ENCODE measurements around the gene ZNF462.
A peak's percentile ranks its signal among the peaks of the same experiment; 100 is the strongest.

ZNF462 gene

GRCh38 chr9:107025260-107026035 is 162.5 kb downstream of the ZNF462 start:
- no peaks in the 10 kb centered on the region for H3K36me3 ChIP-seq (ENCODE audit: insufficient read depth, low read depth, low read length)
- no peak overlapping the region for H3K4me3 ChIP-seq (ENCODE audit: low read length)
- H3K9me3 ChIP-seq (ENCODE audit: insufficient read depth, low read depth, low read length) = peaks cover 15% of the 10 kb centered on the region
- no peak overlapping the region for H3K27ac ChIP-seq (ENCODE audit: low read length)
- H3K4me1 ChIP-seq (ENCODE audit: insufficient read depth, low read length) = no peaks in the 10 kb centered on the region
- H3K9ac ChIP-seq (ENCODE audit: low read depth, low read length) = no peak overlapping the region
- no peaks in the 10 kb centered on the region for H3K27me3 ChIP-seq (ENCODE audit: insufficient read depth, low read length)

DNA sequence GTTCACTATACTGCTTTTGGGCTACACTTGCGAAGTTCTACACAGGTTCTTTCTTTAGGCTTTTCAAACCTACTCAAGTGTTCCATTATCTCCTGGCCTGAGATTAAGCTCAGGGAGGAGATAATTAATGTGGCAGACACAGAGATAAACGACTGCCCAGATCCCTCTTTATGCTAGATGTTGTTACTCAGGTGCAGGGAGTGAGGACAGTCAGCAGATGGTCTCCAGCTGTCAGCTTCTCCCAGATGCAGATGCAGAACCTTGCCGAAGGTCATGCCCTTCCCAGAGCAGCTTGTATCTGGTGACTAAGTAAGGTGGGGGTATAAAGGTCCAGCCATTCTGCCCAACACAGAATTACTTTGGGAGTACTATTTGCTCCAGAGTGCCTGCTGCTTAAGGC is 166.2 kb downstream of the ZNF462 start:
- Histone ChIP-seq H3K9ac (ENCODE audit: low read depth, low read length) (no peak overlapping the region), H3K36me3 (ENCODE audit: insufficient read depth, low read depth, low read length) (no peaks in the 10 kb centered on the region), H3K9me3 (ENCODE audit: insufficient read depth, low read depth, low read length) (peaks cover 15% of the 10 kb centered on the region), H3K27me3 (ENCODE audit: insufficient read depth, low read length) (no peaks in the 10 kb centered on the region), H3K27ac (ENCODE audit: low read length) (no peak overlapping the region), H3K4me1 (ENCODE audit: insufficient read depth, low read length) (no peaks in the 10 kb centered on the region), H3K4me3 (ENCODE audit: low read length) (no peak overlapping the region)

GRCh38 chr9:107033966-107034365 is 171.0 kb downstream of the ZNF462 start:
- Histone ChIP-seq H3K4me1 (ENCODE audit: insufficient read depth, low read length) (no peaks in the 10 kb centered on the region), H3K9ac (ENCODE audit: low read depth, low read length) (no peak overlapping the region), H3K36me3 (ENCODE audit: insufficient read depth, low read depth, low read length) (no peaks in the 10 kb centered on the region), H3K9me3 (ENCODE audit: insufficient read depth, low read depth, low read length) (no peaks in the 10 kb centered on the region), H3K27me3 (ENCODE audit: insufficient read depth, low read length) (no peaks in the 10 kb centered on the region), H3K27ac (ENCODE audit: low read length) (no peak overlapping the region), H3K4me3 (ENCODE audit: low read length) (no peak overlapping the region)

GRCh38 chr9:107034831-107035230 is 171.9 kb downstream of the ZNF462 start:
- no peak overlapping the region for H3K9ac ChIP-seq (ENCODE audit: low read depth, low read length)
- H3K27ac ChIP-seq (ENCODE audit: low read length) = no peak overlapping the region
- H3K4me1 ChIP-seq (ENCODE audit: insufficient read depth, low read length) = no peaks in the 10 kb centered on the region
- H3K4me3 ChIP-seq (ENCODE audit: low read length) = no peak overlapping the region
- H3K27me3 ChIP-seq (ENCODE audit: insufficient read depth, low read length) = no peaks in the 10 kb centered on the region
- no peaks in the 10 kb centered on the region for H3K9me3 ChIP-seq (ENCODE audit: insufficient read depth, low read depth, low read length)
- H3K36me3 ChIP-seq (ENCODE audit: insufficient read depth, low read depth, low read length) = no peaks in the 10 kb centered on the region

- Histone ChIP-seq H3K27me3 (ENCODE audit: insufficient read depth, low read length) (no peaks in the 10 kb centered on the region), H3K36me3 (ENCODE audit: insufficient read depth, low read depth, low read length) (no peaks in the 10 kb centered on the region), H3K9me3 (ENCODE audit: insufficient read depth, low read depth, low read length) (no peaks in the 10 kb centered on the region), H3K27ac (ENCODE audit: low read length) (no peak overlapping the region), H3K9ac (ENCODE audit: low read depth, low read length) (no peak overlapping the region), H3K4me3 (ENCODE audit: low read length) (no peak overlapping the region), H3K4me1 (ENCODE audit: insufficient read depth, low read length) (no peaks in the 10 kb centered on the region)
These were observed 173.4 kb downstream of the ZNF462 start for GRCh38 chr9:107036367-107036766.

DNA sequence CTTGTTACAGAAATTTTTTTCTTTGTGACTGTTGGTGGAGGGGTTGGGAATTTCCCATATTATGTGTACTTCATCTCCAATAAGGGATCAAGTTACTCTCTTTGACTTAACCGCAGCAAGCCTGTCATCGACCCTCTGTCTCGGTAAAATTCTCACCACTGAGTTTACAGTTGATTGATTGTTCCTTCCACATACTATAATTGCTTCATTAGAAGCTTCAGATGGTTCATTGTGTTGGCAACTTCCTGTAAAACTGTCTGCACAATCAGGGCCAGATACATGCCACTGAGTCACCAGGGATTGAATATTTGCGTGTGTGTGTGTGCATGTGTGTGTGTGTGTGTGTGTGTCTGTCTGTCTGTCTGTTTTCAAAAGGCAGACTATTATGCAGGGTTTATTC is 176.6 kb downstream of the ZNF462 start:
- no peak overlapping the region for H3K27ac ChIP-seq (ENCODE audit: low read length)
- no peak overlapping the region for H3K9ac ChIP-seq (ENCODE audit: low read depth, low read length)
- H3K27me3 ChIP-seq (ENCODE audit: insufficient read depth, low read length) = no peaks in the 10 kb centered on the region
- no peaks in the 10 kb centered on the region for H3K4me1 ChIP-seq (ENCODE audit: insufficient read depth, low read length)
- no peaks in the 10 kb centered on the region for H3K9me3 ChIP-seq (ENCODE audit: insufficient read depth, low read depth, low read length)
- no peak overlapping the region for H3K4me3 ChIP-seq (ENCODE audit: low read length)
- no peaks in the 10 kb centered on the region for H3K36me3 ChIP-seq (ENCODE audit: insufficient read depth, low read depth, low read length)

DNA sequence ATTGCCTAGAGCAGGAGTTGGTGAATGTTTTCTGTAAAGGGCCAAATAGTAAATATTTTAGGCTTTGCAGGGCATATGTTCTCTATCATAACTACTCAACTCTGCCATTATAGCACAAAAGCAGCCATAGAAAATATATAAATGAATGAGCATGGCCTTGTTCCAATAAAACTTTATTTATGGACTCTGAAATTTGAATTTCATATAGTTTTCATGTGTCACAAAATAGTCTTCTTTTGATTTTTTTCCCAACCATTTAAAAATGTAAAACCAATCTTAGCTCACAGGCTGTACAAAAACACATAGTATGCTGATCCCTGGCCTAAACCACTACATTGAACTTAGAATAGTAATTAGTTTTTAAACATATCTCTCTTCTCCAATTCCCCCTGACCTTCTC is 179.6 kb downstream of the ZNF462 start:
- H3K4me1 ChIP-seq (ENCODE audit: insufficient read depth, low read length) = no peaks in the 10 kb centered on the region
- H3K4me3 ChIP-seq (ENCODE audit: low read length) = no peak overlapping the region
- H3K9me3 ChIP-seq (ENCODE audit: insufficient read depth, low read depth, low read length) = no peaks in the 10 kb centered on the region
- H3K27ac ChIP-seq (ENCODE audit: low read length) = no peak overlapping the region
- no peaks in the 10 kb centered on the region for H3K27me3 ChIP-seq (ENCODE audit: insufficient read depth, low read length)
- no peaks in the 10 kb centered on the region for H3K36me3 ChIP-seq (ENCODE audit: insufficient read depth, low read depth, low read length)
- H3K9ac ChIP-seq (ENCODE audit: low read depth, low read length) = no peak overlapping the region

- Histone ChIP-seq H3K27ac (ENCODE audit: low read length) (no peak overlapping the region), H3K4me3 (ENCODE audit: low read length) (no peak overlapping the region), H3K9ac (ENCODE audit: low read depth, low read length) (no peak overlapping the region), H3K27me3 (ENCODE audit: insufficient read depth, low read length) (no peaks in the 10 kb centered on the region), H3K36me3 (ENCODE audit: insufficient read depth, low read depth, low read length) (no peaks in the 10 kb centered on the region), H3K4me1 (ENCODE audit: insufficient read depth, low read length) (no peaks in the 10 kb centered on the region; the same call in 1 of the 2 replicates), H3K9me3 (ENCODE audit: insufficient read depth, low read depth, low read length) (no peaks in the 10 kb centered on the region)
These were observed 180.9 kb downstream of the ZNF462 start for GRCh38 chr9:107043886-107044285.

GRCh38 chr9:107044872-107045271 is 181.9 kb downstream of the ZNF462 start:
- Histone ChIP-seq H3K27me3 (ENCODE audit: insufficient read depth, low read length) (no peaks in the 10 kb centered on the region), H3K4me1 (ENCODE audit: insufficient read depth, low read length) (peaks cover 7% of the 10 kb centered on the region), H3K36me3 (ENCODE audit: insufficient read depth, low read depth, low read length) (no peaks in the 10 kb centered on the region), H3K9ac (ENCODE audit: low read depth, low read length) (no peak overlapping the region), H3K4me3 (ENCODE audit: low read length) (no peak overlapping the region), H3K9me3 (ENCODE audit: insufficient read depth, low read depth, low read length) (no peaks in the 10 kb centered on the region), H3K27ac (ENCODE audit: low read length) (no peak overlapping the region)

- Histone ChIP-seq H3K9ac (ENCODE audit: low read depth, low read length) (no peak overlapping the region), H3K4me3 (ENCODE audit: low read length) (no peak overlapping the region), H3K4me1 (ENCODE audit: insufficient read depth, low read length) (peaks cover 9% of the 10 kb centered on the region), H3K36me3 (ENCODE audit: insufficient read depth, low read depth, low read length) (no peaks in the 10 kb centered on the region), H3K9me3 (ENCODE audit: insufficient read depth, low read depth, low read length) (no peaks in the 10 kb centered on the region), H3K27ac (ENCODE audit: low read length) (no peak overlapping the region), H3K27me3 (ENCODE audit: insufficient read depth, low read length) (no peaks in the 10 kb centered on the region)
These were observed 183.7 kb downstream of the ZNF462 start for GRCh38 chr9:107046692-107047091.

- H3K9me3 ChIP-seq (ENCODE audit: insufficient read depth, low read depth, low read length) = no peaks in the 10 kb centered on the region
- H3K4me1 ChIP-seq (ENCODE audit: insufficient read depth, low read length) = peaks cover 9% of the 10 kb centered on the region
- no peak overlapping the region for H3K27ac ChIP-seq (ENCODE audit: low read length)
- H3K9ac ChIP-seq (ENCODE audit: low read depth, low read length) = no peak overlapping the region; the same call in 1 of the 2 replicates
- H3K4me3 ChIP-seq (ENCODE audit: low read length) = peak overlapping the region; percentile 6; the same call in 1 of the 2 replicates
- H3K27me3 ChIP-seq (ENCODE audit: insufficient read depth, low read length) = no peaks in the 10 kb centered on the region
- no peaks in the 10 kb centered on the region for H3K36me3 ChIP-seq (ENCODE audit: insufficient read depth, low read depth, low read length)
These were observed 186.3 kb downstream of the ZNF462 start for GRCh38 chr9:107049046-107049802.

GRCh38 chr9:107049803-107050184 is 186.8 kb downstream of the ZNF462 start:
- Histone ChIP-seq H3K27ac (ENCODE audit: low read length) (no peak overlapping the region), H3K27me3 (ENCODE audit: insufficient read depth, low read length) (no peaks in the 10 kb centered on the region), H3K9ac (ENCODE audit: low read depth, low read length) (no peak overlapping the region; the same call in 1 of the 2 replicates), H3K4me3 (ENCODE audit: low read length) (peak overlapping the region; percentile 6; the same call in 1 of the 2 replicates), H3K36me3 (ENCODE audit: insufficient read depth, low read depth, low read length) (no peaks in the 10 kb centered on the region), H3K4me1 (ENCODE audit: insufficient read depth, low read length) (peaks cover 9% of the 10 kb centered on the region), H3K9me3 (ENCODE audit: insufficient read depth, low read depth, low read length) (no peaks in the 10 kb centered on the region)

Data from iPS-20b (cell line).